ENCODE measurements around the gene PXYLP1. TPM values are rescaled to one million over a fixed set of nuclear protein-coding genes. Genes with fewer than 3 reads are reported as not detected.

The PXYLP1 gene
- total RNA-seq, 2 experiments from 2014 or later, result 7.6 to 9.0 TPM

DNA sequence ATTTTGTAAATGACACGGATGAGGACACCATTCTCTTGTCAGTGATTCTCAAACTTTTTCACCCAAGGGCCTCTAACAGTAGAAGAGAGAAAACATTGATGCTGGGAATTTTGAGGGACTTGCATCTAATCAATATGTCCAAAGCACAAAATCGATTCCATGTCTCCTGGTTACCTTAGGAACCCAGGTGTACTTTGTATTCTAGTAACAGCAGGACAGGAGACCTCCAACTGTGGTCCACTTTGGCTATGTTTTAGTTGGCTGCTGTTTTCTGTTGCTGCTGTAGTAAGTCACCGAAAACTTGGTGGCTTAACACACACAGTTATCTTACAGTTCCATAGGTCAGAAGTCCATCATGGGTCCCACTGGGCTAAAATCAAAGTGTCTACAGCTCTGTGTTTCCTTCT lies 112.2 kb downstream of the PXYLP1 start:
- POLR2A ChIA-PET, result no interaction called here
- CTCF ChIA-PET, result interaction anchor here (1.6 kb wide), 1 partner anchor 32 kb away, joined by 4 read pairs; no protein-coding TSS in a partner anchor

Other genes starting within 250 kb of the PXYLP1 start
- not detected for gene SPSB4, start 180.5 kb upstream of the PXYLP1 start, total RNA-seq
- 10 to 100 TPM; 56.6 to 57.0 TPM for gene ZBTB38, start 136.7 kb downstream of the PXYLP1 start, total RNA-seq

Measured in activated CD8-positive, alpha-beta memory T cell treated with anti-CD3 and anti-CD28 coated beads for 36 hours (primary cell).